ENCODE data around the gene PABPC1L2A. TPM values are rescaled to one million over a fixed set of nuclear protein-coding genes. Genes with fewer than 3 reads are reported as not detected.
"Not testable (repeated sequence)": the region's sequence is repeated elsewhere in the genome, so short reads cannot be mapped to it uniquely, and the experiment has no call there.

Gene PABPC1L2A
- total RNA-seq, 1 donor from 2014 or later, result not detected

GRCh38 chrX:73076838-73077237 lies 2.5 kb downstream of the PABPC1L2A start:
- no peak for DNase-seq (ENCODE audit: extremely low spot score, unreplicated experiment)
- Mint-ChIP-seq H3K9me3 (no peaks in the 10 kb centered on the region), H3K4me3 (peak overlapping the region; percentile 15), H3K36me3 (no peaks in the 10 kb centered on the region), H3K27me3 (peaks cover 26% of the 10 kb centered on the region), H3K27ac (no peak overlapping the region), H3K4me1 (ENCODE audit: unreplicated experiment) (no peaks in the 10 kb centered on the region)
- TF ChIP-seq, protein P1, sequence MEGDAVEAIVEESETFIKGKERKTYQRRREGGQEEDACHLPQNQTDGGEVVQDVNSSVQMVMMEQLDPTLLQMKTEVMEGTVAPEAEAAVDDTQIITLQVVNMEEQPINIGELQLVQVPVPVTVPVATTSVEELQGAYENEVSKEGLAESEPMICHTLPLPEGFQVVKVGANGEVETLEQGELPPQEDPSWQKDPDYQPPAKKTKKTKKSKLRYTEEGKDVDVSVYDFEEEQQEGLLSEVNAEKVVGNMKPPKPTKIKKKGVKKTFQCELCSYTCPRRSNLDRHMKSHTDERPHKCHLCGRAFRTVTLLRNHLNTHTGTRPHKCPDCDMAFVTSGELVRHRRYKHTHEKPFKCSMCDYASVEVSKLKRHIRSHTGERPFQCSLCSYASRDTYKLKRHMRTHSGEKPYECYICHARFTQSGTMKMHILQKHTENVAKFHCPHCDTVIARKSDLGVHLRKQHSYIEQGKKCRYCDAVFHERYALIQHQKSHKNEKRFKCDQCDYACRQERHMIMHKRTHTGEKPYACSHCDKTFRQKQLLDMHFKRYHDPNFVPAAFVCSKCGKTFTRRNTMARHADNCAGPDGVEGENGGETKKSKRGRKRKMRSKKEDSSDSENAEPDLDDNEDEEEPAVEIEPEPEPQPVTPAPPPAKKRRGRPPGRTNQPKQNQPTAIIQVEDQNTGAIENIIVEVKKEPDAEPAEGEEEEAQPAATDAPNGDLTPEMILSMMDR (conservative IDR thresholded peaks at IDR 0.05), result no peak

DNA sequence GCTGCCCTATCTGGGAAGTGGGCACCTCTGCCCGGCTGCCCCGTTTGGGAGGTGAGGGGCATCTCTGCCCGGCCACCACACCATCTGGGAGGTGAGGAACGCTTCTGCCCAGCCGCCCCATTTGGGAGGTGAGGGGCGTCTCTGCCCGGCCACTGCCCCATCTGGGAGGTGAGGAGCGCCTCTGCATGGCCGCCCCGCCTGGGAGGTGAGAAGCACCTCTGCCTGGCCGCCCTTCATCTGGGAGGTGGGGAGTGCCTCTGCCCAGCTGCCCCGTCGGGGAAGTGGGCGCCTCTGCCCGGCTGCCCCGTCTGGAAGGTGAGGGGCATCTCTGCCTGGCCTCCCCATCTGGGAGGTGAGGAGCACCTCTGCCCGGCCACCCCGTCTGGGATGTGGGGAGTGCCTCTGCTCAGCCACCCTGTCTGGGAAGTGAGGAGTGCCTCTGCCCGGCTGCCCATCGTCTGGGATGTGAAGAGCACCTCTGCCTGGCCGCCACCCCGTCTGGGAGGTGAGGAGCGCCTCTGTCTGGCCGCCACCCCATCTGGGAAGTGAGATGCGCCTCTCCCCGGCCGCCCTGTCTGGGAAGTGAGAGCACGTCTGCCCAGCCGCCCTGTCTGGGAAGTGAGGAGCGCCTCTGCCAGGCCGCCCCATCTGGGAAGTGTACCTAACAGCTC lies 9.8 kb downstream of the PABPC1L2A start:
- Mint-ChIP-seq H3K9me3 (no peaks in the 10 kb centered on the region), H3K4me3 (no peak overlapping the region), H3K27me3 (peaks cover 17% of the 10 kb centered on the region), H3K36me3 (no peaks in the 10 kb centered on the region), H3K4me1 (ENCODE audit: unreplicated experiment) (no peaks in the 10 kb centered on the region), H3K27ac (no peak overlapping the region)
- TF ChIP-seq, protein P1 (conservative IDR thresholded peaks at IDR 0.05), result no peak
- DNase-seq (ENCODE audit: extremely low spot score, unreplicated experiment), result no peak

DNA sequence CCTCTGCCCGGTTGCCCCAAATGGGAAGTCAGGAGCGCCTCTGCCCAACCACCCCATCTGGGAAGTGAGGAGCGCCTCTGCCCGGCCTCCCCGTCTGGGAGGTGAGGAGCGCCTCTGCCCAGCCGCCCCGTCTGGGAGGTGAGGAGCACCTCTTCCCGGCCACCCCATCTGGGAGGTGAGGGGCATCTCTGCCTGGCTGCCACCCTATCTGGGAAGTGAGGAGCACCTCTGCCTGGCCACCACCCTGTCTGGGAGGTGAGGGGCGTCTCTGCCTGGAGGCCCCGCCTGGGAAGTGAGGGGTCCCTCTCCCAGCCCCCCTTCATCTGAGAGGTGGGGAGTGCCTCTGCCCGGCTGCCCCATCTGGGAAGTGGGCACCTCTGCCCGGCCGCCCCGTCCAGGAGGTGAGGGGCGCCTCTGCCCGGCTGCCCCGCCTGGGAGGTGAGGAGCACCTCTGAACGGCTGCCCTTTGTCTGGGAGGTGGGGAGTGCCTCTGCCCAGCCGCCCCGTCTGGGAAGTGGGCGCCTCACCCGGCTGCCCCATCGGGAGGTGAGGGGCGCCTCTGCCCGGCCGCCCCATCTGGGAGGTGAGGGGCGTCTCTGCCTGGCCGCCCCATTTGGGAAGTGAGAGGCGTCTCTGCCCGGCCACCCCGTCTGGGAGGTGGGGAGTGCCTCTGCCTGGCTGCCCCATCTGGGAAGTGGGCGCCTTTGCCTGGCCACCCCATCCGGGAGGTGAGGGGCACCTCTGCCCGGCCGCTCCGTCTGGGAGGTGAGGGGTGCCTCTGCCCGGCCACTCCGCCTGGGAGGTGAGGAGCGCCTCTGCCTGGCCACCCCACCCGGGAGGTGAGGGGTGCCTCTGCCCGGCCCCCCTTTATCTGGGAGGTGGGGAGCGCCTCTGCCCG lies 10.6 kb downstream of the PABPC1L2A start:
- TF ChIP-seq, protein P1 (conservative IDR thresholded peaks at IDR 0.05), result no peak
- no peak overlapping the region for H3K27ac Mint-ChIP-seq

GRCh38 chrX:73067761-73068466 lies 11.4 kb downstream of the PABPC1L2A start:
- not testable (repeated sequence) for H3K27me3 Mint-ChIP-seq; H3K36me3 Mint-ChIP-seq; H3K4me1 Mint-ChIP-seq (ENCODE audit: unreplicated experiment); DNase-seq (ENCODE audit: extremely low spot score, unreplicated experiment); H3K4me3 Mint-ChIP-seq; H3K27ac Mint-ChIP-seq; H3K9me3 Mint-ChIP-seq

More for the DNA sequence above, 10.6 kb downstream of the PABPC1L2A start:
- H3K27me3 Mint-ChIP-seq, result peaks cover 15% of the 10 kb centered on the region
- no peak for DNase-seq (ENCODE audit: extremely low spot score, unreplicated experiment)
- H3K4me1 Mint-ChIP-seq (ENCODE audit: unreplicated experiment), result no peaks in the 10 kb centered on the region
- H3K4me3 Mint-ChIP-seq, result no peak overlapping the region
- no peaks in the 10 kb centered on the region for H3K9me3 Mint-ChIP-seq
- H3K36me3 Mint-ChIP-seq, result no peaks in the 10 kb centered on the region

- Mint-ChIP-seq H3K27me3 (no peaks in the 10 kb centered on the region), H3K9me3 (no peaks in the 10 kb centered on the region)
- TF ChIP-seq, protein P1 (conservative IDR thresholded peaks at IDR 0.05), result no peak
Measured at GRCh38 chrX:73028876-73029275, 50.4 kb downstream of the PABPC1L2A start.

More at GRCh38 chrX:73028876-73029275, 50.4 kb downstream of the PABPC1L2A start:
- Mint-ChIP-seq H3K4me1 (ENCODE audit: unreplicated experiment) (no peaks in the 10 kb centered on the region), H3K4me3 (no peak overlapping the region), H3K36me3 (no peaks in the 10 kb centered on the region), H3K27ac (no peak overlapping the region)
- no peak for DNase-seq (ENCODE audit: extremely low spot score, unreplicated experiment)

Other genes with a start within 250 kb of the PABPC1L2A start
- gene FAM236C, start 166.9 kb downstream of the PABPC1L2A start, total RNA-seq (ENCODE audit: low replicate concordance), result not detected in 2 replicates
- not detected in 2 replicates for gene FAM236A, start 141.3 kb downstream of the PABPC1L2A start, total RNA-seq (ENCODE audit: low replicate concordance)
- gene DMRTC1, start 135.7 kb downstream of the PABPC1L2A start, total RNA-seq (ENCODE audit: low replicate concordance), result 0.51 and 1.2 TPM in 2 replicates
- 0.17 TPM in 1 of 2 replicates, not detected in the other for gene PABPC1L2B, start 76.6 kb downstream of the PABPC1L2A start, total RNA-seq (ENCODE audit: low replicate concordance)
- gene NAP1L2, start 135.3 kb upstream of the PABPC1L2A start, total RNA-seq (ENCODE audit: low replicate concordance), result 2.1 and 2.5 TPM in 2 replicates

Measured in type B pancreatic cell (in vitro differentiated cells).